Neural cell (in vitro differentiated cells): Measurements from ENCODE around the gene OSBPL5. TPM values are rescaled to one million over a fixed set of nuclear protein-coding genes. Genes with fewer than 3 reads are reported as not detected.

Source experiments
- H2AFZ ChIP-seq: fragments of 200-600, 300-800 bp; sonication (generic), shearing (Covaris generic); 2 replicates; pipeline ENCODE4 v1.6.0; 2014; ENCODE audit warnings: low read depth, mild to moderate bottlenecking, antibody characterized with exemption, low read length, moderate library complexity
- H3F3A ChIP-seq: fragments of 200-600 bp; shearing (Covaris generic); 2 replicates; pipeline ENCODE4 v1.6.1; 2016; ENCODE audit warnings: mild to moderate bottlenecking, moderate library complexity, mixed read lengths, antibody characterized with exemption, low read length; ENCODE audit not compliant: insufficient read depth, poor library complexity, severe bottlenecking
- H3K27ac ChIP-seq: fragments of 200-600, 300-800 bp; sonication (generic), shearing (Covaris generic); 2 replicates; pipeline ENCODE4 v1.5.1; 2014; ENCODE audit warnings: mild to moderate bottlenecking, low read length, moderate library complexity
- H3K27me3 ChIP-seq: fragments of 300-800, 200-600 bp; sonication (generic), shearing (Covaris generic); 2 replicates; pipeline ENCODE4 v1.6.0; 2014; ENCODE audit warnings: mild to moderate bottlenecking, low read depth, low read length, moderate library complexity; ENCODE audit not compliant: insufficient read depth
- H3K36me3 ChIP-seq: fragments of 300-800, 200-600 bp; sonication (generic), shearing (Covaris generic); 2 replicates; pipeline ENCODE4 v1.5.1; 2014; ENCODE audit warnings: mild to moderate bottlenecking, antibody characterized with exemption, low read length, moderate library complexity; ENCODE audit not compliant: insufficient read depth
- H3K4me2 ChIP-seq: fragments of 300-800, 200-600 bp; sonication (generic), shearing (Covaris generic); 2 replicates; pipeline ENCODE4 v1.6.0; 2014; ENCODE audit warnings: mild to moderate bottlenecking, low read length
- H3K4me3 ChIP-seq: fragments of 300-800, 200-600 bp; sonication (generic), shearing (Covaris generic); 2 replicates; pipeline ENCODE4 v1.5.1; 2014; ENCODE audit warnings: mild to moderate bottlenecking, low read length, moderate library complexity
- H3K79me2 ChIP-seq: fragments of 200-600 bp; shearing (Covaris generic); replicated peaks from 2 replicates; pipeline ENCODE4 v1.6.0; 2014; ENCODE audit warnings: mild to moderate bottlenecking, low read length, moderate library complexity; ENCODE audit not compliant: insufficient read depth
- H3K9ac ChIP-seq: fragments of 300-800, 200-600 bp; sonication (generic), shearing (Covaris generic); 2 replicates; pipeline ENCODE4 v1.6.1; 2016; ENCODE audit warnings: mild to moderate bottlenecking, low read length, mixed read lengths
- H3K9me2 ChIP-seq: fragments of 200-600 bp; shearing (Covaris generic); 2 replicates; pipeline ENCODE4 v1.6.1; 2016; ENCODE audit warnings: mild to moderate bottlenecking, low read length, mixed read lengths; ENCODE audit not compliant: insufficient read depth
- H3K9me3 ChIP-seq: fragments of 200-600, 300-800 bp; sonication (generic), shearing (Covaris generic); 2 replicates; pipeline ENCODE4 v1.6.1; 2016; ENCODE audit warnings: mild to moderate bottlenecking, mixed run types, low read length, moderate library complexity, mixed read lengths
- H4K20me1 ChIP-seq: fragments of 200-600 bp; shearing (Covaris generic); 2 replicates; pipeline ENCODE4 v1.6.1; 2016; ENCODE audit warnings: mild to moderate bottlenecking, mixed run types; ENCODE audit not compliant: insufficient read depth
- EP300 ChIP-seq: fragments of 450-650 bp; conservative IDR thresholded peaks from 2 replicates; pipeline ENCODE4 v1.6.1; 2014; ENCODE audit warnings: antibody characterized with exemption, mild to moderate bottlenecking, moderate library complexity; ENCODE audit not compliant: poor library complexity, severe bottlenecking
- MXI1 ChIP-seq: fragments of 450-650 bp; conservative IDR thresholded peaks from 2 replicates; pipeline ENCODE4 v1.6.1; 2014; ENCODE audit warnings: antibody characterized with exemption, mild to moderate bottlenecking; ENCODE audit not compliant: poor library complexity, severe bottlenecking
- POLR2AphosphoS5 ChIP-seq: IDR thresholded peaks from 2 replicates; pipeline ENCODE4 v1.6.1; 2012
- RAD21 ChIP-seq: fragments of 450-650 bp; conservative IDR thresholded peaks from 2 replicates; pipeline ENCODE4 v1.6.1; 2014; ENCODE audit warnings: antibody characterized with exemption, mild to moderate bottlenecking, moderate library complexity
- SMC3 ChIP-seq: fragments of 450-650 bp; conservative IDR thresholded peaks from 2 replicates; pipeline ENCODE4 v1.6.1; 2014; ENCODE audit warnings: antibody characterized with exemption, mild to moderate bottlenecking, moderate library complexity; ENCODE audit not compliant: poor library complexity
- TAF1 ChIP-seq: IDR thresholded peaks from 2 replicates; pipeline ENCODE4 v1.6.1; 2012; ENCODE audit warnings: low read depth
- polyA plus RNA-seq: library from polyadenylated mRNA; depleted of rRNA; stranded (reverse); fragments of >200 nt; gene quantifications from 2 replicates; pipeline ENCODE4 v1.2.3, GENCODE V29; 2014
- TF ChIP-seq, protein P1 (sequence below): IDR thresholded peaks from 2 replicates; pipeline ENCODE4 v1.6.1; 2012; ENCODE audit warnings: borderline replicate concordance
- TF ChIP-seq, protein P2 (sequence below): fragments of 450-650 bp; IDR thresholded peaks from 2 replicates; pipeline ENCODE4 v1.5.1; 2014; ENCODE audit warnings: antibody characterized with exemption, mild to moderate bottlenecking, moderate library complexity; ENCODE audit not compliant: poor library complexity, severe bottlenecking

Gene OSBPL5
- polyA plus RNA-seq, 1 donor from 2014 or later = 49.1 TPM

DNA sequence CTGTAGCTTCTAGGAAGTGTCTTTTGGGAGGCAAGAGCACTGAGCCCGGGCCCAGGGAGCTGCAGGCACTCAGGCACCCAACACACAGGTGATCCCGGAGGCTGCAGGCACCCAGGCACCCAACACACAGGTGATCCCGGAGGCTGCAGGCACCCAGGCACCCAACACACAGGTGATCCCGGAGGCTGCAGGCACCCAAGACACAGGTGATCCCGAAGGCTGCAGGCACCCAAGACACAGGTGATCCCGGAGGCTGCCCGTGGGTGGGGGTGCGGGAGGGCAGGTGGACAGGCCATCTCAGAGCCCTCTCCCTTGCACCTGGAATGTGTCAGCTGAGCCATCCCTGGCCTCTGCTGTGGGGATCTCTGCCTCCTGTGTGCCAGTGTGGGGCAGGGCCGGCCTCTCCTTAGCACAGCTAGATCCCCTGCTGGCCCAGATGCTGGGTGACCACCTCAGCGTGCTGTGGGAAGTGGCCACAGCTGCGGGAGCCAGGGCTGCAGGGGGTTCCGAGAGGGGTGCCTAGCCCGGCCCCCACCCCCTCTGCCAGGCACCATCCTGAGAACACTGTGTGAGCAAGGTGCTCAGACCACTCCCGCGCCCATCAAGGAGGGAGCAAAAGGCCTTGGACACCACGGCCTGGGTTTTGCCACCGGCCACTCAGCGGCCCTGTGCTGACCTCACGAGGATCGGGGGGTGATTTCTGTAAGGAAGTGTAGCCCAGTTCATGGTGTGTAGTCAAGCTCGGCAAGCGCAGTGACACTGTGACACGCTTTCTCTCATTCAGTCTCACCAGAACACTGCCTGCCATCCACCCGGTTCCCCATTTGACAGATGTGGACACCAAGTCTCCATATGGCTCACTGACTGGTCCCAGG is 39.3 kb upstream of the OSBPL5 start:
- no peaks in the 10 kb centered on the region for H3F3A ChIP-seq
- no peaks in the 10 kb centered on the region for H4K20me1 ChIP-seq
- no peaks in the 10 kb centered on the region for H3K9me2 ChIP-seq
- no peaks in the 10 kb centered on the region for H3K9me3 ChIP-seq
- H3K27me3 ChIP-seq = peaks cover 25% of the 10 kb centered on the region
- TF ChIP-seq MXI1 (no peak), POLR2AphosphoS5 (no peak), SMC3 (no peak)
- TF ChIP-seq, protein P1, sequence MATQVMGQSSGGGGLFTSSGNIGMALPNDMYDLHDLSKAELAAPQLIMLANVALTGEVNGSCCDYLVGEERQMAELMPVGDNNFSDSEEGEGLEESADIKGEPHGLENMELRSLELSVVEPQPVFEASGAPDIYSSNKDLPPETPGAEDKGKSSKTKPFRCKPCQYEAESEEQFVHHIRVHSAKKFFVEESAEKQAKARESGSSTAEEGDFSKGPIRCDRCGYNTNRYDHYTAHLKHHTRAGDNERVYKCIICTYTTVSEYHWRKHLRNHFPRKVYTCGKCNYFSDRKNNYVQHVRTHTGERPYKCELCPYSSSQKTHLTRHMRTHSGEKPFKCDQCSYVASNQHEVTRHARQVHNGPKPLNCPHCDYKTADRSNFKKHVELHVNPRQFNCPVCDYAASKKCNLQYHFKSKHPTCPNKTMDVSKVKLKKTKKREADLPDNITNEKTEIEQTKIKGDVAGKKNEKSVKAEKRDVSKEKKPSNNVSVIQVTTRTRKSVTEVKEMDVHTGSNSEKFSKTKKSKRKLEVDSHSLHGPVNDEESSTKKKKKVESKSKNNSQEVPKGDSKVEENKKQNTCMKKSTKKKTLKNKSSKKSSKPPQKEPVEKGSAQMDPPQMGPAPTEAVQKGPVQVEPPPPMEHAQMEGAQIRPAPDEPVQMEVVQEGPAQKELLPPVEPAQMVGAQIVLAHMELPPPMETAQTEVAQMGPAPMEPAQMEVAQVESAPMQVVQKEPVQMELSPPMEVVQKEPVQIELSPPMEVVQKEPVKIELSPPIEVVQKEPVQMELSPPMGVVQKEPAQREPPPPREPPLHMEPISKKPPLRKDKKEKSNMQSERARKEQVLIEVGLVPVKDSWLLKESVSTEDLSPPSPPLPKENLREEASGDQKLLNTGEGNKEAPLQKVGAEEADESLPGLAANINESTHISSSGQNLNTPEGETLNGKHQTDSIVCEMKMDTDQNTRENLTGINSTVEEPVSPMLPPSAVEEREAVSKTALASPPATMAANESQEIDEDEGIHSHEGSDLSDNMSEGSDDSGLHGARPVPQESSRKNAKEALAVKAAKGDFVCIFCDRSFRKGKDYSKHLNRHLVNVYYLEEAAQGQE = no peak
- no peak overlapping the region for H2AFZ ChIP-seq
- H3K4me2 ChIP-seq = no peak overlapping the region
- H3K9ac ChIP-seq = no peak overlapping the region
- peak overlapping the region; percentile 59 for H3K4me3 ChIP-seq
- no peak overlapping the region for H3K27ac ChIP-seq
- no peaks in the 10 kb centered on the region for H3K79me2 ChIP-seq
- no peaks in the 10 kb centered on the region for H3K36me3 ChIP-seq

DNA sequence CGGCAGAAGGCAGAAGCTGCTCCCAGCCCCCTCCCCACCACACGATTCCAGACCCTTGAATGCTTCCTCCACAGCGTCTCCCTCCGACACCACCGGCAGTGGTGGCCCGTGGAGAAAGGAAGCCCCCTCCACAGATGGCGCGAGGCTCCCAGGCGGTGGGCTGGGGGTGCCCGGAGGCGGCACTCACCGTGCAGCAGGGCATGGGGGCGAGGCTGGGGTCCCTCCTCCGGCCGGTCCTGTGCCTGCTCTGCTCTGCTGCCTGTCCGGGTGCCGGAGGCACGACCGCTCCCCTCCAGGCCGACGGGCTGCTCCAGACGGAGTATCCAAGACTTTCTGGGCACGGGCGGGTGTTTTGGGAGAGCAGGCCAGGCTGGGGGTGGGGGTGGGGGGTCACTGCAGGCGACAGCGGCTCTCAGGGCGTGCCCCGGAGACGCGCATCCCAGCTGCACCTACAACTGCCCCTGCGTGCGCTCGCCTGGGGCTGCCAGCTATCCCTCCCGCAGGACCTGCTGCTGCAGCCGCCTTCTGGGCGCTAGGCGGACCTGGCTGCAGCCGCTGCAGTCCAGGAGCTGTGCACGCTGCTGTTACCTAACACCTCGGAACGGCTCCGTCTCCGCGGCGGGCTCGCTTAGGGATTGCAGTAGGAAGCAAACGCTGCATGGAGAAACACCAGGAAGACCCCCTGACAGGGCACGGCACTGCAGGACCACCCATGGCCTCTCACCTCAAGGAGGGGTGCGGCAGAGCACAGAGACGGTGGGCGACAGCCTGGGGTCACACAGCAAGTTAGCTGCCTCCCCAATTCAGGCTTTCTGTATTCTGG is 38.3 kb upstream of the OSBPL5 start:
- TF ChIP-seq POLR2AphosphoS5 (no peak), SMC3 (peak; percentile 22), TAF1 (no peak), EP300 (no peak), MXI1 (no peak), RAD21 (no peak)
- TF ChIP-seq, protein P2, sequence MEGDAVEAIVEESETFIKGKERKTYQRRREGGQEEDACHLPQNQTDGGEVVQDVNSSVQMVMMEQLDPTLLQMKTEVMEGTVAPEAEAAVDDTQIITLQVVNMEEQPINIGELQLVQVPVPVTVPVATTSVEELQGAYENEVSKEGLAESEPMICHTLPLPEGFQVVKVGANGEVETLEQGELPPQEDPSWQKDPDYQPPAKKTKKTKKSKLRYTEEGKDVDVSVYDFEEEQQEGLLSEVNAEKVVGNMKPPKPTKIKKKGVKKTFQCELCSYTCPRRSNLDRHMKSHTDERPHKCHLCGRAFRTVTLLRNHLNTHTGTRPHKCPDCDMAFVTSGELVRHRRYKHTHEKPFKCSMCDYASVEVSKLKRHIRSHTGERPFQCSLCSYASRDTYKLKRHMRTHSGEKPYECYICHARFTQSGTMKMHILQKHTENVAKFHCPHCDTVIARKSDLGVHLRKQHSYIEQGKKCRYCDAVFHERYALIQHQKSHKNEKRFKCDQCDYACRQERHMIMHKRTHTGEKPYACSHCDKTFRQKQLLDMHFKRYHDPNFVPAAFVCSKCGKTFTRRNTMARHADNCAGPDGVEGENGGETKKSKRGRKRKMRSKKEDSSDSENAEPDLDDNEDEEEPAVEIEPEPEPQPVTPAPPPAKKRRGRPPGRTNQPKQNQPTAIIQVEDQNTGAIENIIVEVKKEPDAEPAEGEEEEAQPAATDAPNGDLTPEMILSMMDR = no peak
- TF ChIP-seq, protein P1 = no peak
- no peaks in the 10 kb centered on the region for H3K79me2 ChIP-seq
- H2AFZ ChIP-seq = no peak overlapping the region
- peak overlapping the region; percentile 59 for H3K4me3 ChIP-seq
- no peak overlapping the region for H3K4me2 ChIP-seq
- H3K27me3 ChIP-seq = peaks cover 25% of the 10 kb centered on the region
- H4K20me1 ChIP-seq = no peaks in the 10 kb centered on the region
- no peaks in the 10 kb centered on the region for H3K9me2 ChIP-seq
- no peak overlapping the region for H3K27ac ChIP-seq
- H3K36me3 ChIP-seq = no peaks in the 10 kb centered on the region
- H3K9me3 ChIP-seq = no peaks in the 10 kb centered on the region
- no peaks in the 10 kb centered on the region for H3F3A ChIP-seq
- peak overlapping the region; percentile 18 for H3K9ac ChIP-seq
